Stimulated activated CD4-positive, alpha-beta T cell treated with anti-CD3 and anti-CD28 coated beads, TNF-alpha, amount 100 ng/mL, for 48 hours (primary cell): ENCODE measurements around the gene YBX3.

Experiments used
- DNase-seq, 3 donors: peaks; one replicate each; pipeline ENCODE4 v3.0.0-alpha.2; 2020; ENCODE audit warnings: low read depth in 3 of 3

The YBX3 gene

DNA sequence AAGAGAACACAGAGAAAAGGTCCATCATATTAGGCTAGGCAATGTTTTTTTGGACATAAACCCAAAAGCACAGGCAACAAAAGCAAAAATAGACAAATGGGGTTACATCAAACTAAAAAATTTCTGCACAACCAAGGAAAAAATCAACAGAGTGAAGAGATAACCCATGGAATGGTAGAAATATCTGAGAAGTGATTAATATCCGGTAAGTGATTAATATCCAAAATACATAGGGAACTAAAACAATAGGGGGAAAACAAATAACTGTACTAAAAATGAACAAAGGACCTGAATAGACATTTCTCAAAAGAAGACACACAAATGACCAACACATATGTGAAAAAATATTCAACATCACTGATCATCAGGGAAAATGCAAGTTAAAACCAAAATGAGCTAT, 53.6 kb downstream of the YBX3 start:
- DNase-seq = no peak

DNA sequence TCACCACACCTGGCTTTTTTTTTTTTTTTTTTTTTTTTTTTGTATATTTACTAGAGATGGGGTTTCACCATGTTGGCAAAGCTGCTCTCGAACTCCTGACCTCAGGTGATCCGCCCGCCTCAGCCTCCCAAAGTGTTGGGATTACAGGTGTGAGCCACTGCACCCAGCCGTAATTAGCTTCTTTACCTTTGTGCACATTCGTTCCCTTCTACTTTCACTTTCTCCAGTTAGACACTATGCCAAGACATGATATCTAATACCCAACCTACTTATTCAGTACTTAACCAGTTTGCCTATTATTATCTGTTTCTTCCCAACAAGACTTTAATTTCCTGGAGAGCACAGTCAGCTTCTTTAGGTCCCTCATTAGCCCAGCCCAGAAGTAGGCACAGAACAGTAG, 54.6 kb downstream of the YBX3 start:
- DNase-seq = no peak

DNA sequence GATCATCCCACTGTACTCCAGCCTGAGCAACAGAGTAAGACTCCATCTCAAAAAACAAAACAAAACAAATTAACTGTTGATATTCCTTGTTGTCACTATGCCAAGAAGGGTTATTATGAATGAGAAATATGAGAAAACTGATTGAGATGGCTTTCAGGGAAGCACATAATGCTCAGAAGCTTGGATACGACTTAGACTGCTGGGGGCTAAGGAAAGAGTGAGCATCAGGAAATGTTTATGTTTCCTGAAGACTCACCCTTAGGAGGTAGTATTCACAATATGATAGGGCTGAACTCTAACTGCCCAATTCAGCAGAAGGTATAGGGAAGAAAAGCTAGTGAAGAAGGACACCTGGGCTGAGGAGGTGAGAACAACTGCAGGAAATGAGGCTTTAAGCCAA, 55.5 kb downstream of the YBX3 start:
- DNase-seq = no peak

DNA sequence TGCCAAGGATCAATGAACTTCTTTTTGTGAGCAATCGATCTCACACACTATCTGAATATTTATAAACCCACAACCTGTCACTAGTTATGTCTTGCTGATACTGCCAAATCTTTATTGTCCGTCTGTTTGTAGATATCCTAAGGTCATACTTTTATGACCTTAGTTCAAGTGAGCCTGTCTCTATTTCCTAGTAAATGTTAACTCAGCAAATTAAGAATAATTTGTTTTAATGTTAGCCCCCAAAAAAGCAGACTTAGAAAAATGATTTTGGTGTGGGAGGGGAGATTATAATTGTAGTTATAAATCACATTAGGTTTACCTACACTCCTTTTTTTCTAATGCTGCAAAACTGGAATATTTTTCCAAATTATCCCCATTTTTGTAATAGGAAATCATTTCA, 58.6 kb downstream of the YBX3 start:
- no peak for DNase-seq

DNA sequence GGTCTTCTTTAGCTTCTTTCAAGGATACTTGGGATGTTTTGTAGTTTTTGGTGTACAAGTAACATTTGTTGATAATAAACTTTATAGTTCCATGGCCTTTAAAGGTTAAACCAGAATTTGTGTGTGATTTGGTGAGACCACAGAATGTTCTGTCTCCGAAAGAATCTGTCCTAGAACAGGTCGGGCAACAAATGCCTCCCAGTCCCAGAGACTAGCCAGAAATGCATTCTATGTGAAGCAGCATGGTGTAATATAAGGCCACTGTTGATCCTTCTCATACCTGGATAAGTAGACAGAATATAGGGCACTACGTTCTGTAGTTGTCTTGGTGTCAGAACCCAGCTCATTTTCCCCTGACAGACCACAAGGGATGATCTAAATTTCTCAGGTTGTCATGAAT, 59.3 kb downstream of the YBX3 start:
- no peak for DNase-seq

DNA sequence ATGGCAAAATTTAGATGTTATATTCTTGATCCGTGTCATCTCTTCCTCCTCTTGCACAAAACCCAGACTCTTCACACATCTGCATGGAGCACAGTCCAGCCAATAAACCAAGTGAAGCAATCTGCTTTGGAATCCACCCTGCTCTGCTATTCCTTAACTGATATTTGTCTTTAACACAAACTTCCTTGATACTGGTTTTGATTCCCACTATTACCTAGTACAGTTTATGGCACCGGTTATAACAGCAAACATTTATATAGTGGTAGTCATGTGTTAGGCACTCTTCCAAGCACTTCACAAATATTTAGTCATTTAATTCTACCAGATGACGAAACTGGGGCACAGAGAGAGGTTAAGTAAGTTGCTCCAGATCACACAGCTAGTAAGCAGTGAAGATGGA, 61.8 kb downstream of the YBX3 start:
- no peak for DNase-seq

DNA sequence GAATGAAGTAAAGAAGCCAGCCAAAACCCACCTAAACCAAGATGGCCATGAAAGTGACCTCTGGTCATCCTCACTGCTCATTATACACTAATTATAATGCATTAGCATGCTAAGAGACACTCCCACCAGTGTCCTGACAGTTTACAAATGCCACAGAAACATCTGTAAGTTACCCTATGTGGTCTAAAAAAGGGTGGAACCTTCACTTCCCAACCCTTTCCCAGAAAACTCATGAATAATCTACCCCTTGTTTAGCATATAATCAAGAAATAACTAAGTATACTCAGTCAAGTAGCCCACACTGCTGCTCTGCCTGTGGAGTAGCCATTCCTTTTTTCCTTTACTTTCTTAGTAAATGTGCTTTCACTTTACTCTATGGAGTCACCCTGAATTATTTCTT, 69.1 kb downstream of the YBX3 start:
- no peak for DNase-seq

DNA sequence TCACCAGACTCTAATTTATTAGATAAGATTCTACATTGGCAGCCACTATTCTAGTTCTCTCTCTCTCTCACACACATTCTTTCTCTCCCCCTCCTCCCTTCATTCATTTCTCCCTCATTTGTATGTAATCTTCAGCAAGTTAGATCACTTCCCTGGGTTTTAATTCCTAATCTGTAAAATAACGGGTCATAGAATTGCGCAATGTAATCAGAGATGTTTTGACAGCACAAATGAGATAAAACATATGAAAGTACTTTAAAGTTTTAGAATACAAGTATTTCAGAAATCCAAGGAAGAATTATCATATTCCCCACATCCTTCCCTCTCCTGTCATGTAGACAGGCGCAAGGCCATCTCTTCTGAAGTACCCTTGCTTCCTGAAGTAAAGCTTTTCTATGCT, 70.9 kb downstream of the YBX3 start:
- DNase-seq = no peak
